ENCODE data around the gene YBX2.
A peak's percentile ranks its signal among the peaks of the same experiment; 100 is the strongest.

Gene YBX2

GRCh38 chr17:7241783-7242716, 52.4 kb downstream of the YBX2 start, which contains the start of gene GABARAP:
Gene GABARAP (minus strand): TSS chr17:7242449. CDS start chr17:7242330, 119 bp downstream.
- peak; percentile 74 for DNase-seq

DNA sequence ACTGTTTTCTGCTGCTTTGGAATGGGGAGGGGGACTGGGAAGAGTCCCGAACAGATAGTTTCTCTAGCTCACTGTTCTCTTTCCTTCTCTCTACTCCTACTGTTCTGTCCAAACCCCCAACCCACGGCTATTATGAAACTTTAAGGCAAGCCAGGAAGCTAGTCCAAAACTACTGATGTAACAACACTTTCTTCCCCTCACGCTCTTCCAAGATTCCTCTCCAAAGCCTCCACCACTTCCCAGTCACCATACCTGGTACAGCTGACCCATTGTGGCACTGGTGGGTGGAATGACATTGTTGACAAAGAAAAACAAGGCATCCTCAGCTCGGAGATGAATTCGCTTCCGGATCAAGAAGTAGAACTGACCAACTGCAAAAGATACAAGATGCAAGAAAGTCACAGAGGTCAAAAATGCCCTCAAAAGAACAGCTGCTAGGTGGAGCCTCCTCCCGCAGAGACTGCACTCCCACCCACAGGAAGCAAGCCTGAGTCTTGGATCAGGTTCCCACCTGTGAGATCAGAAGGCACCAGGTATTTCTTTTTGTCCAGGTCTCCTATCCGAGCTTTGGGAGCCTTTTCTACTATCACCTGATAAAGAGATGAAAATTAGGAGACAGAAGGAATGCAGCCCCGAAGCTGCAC, 53.2 kb downstream of the YBX2 start:
- DNase-seq: no peak

DNA sequence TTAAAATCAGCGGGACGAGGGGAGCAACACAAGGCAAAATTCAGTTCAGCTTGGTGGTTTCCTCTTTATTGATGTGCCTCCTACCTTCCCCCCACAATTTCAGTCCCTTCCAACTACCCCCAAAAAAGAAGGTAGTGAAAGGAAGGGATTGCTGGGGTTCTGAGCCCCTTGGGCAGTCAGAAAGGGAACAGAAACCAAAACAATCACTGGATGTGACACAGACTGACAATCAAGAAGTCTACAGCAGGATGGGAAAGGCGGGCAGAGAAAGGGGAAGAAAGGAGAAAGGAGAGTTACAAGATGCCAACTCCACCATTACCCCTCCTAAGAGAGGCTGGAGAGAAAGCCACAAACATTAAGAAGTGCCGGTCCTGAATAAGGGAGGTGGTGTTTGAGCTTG, 54.1 kb downstream of the YBX2 start:
- no peak for DNase-seq

DNA sequence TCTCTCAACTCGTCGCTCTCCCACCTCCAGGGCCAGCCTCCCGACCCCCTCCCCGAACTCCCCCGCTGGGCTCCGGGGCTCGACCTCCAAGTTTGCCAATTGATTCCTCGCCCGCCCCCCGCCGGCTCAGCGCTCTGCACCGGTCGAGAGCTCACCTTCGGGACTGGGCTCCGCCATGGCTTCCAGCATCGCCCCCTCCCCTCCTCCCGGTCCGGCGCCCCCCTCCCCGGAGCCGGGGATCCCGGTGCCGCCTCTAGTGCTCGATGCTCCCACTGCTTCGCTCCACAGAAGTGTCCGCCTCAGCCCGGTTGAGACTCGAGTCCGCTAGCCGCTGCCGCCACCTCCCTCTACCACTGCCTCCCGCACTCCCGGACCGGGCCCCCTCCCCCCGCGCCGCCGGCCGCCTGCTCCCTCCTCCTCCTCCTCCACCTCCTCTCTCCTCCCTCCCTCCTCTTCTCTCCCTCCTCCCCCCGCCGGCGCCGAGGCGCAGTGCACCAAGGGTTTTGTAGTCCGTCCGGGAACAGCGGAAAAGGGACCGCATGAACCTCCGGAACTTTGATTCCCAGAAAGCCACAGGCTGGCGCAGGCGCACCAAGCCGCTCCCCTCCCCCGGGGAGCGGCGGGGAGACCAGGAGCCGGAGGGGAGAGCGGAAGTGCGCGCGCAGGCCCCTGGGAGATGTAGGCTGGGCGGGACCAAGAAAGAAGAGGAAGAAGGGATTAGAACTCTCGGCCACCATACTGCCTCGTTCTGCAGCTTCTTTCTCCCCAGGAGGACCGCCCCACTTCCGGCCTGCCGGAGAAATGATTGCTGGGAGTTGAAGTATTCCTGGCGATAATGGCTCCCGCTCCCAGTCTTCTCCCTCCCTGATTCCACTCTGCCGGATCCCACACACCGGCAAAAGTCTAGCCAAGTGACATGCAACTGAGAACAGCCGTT, 55.1 kb downstream of the YBX2 start, which contains the start of gene PHF23:
TSS of gene PHF23 (minus strand) at position 367 of the 937 bp plus-strand sequence. CDS start at position 189, 178 bp downstream.
- DNase-seq: peak; percentile 89

- DNase-seq: peak; percentile 38
These were observed 55.9 kb downstream of the YBX2 start for GRCh38 chr17:7238420-7239090.
